HG03066 (cell line): ENCODE measurements around the gene CMTM4.
"Not testable (repeated sequence)": the region's sequence is repeated elsewhere in the genome, so short reads cannot be mapped to it uniquely, and the experiment has no call there.

ENCODE experiments used
- ATAC-seq: cut with Tn5 transposase; IDR thresholded peaks from one replicate; pipeline ENCODE4 v1.9.1; 2021; ENCODE audit warnings: low read depth; ENCODE audit not compliant: unreplicated experiment

CMTM4 gene

GRCh38 chr16:66599726-66600125 is 96.8 kb downstream of the CMTM4 start:
- no peak for ATAC-seq

- ATAC-seq = no peak
These were observed 98.4 kb downstream of the CMTM4 start for GRCh38 chr16:66598111-66598510.

DNA sequence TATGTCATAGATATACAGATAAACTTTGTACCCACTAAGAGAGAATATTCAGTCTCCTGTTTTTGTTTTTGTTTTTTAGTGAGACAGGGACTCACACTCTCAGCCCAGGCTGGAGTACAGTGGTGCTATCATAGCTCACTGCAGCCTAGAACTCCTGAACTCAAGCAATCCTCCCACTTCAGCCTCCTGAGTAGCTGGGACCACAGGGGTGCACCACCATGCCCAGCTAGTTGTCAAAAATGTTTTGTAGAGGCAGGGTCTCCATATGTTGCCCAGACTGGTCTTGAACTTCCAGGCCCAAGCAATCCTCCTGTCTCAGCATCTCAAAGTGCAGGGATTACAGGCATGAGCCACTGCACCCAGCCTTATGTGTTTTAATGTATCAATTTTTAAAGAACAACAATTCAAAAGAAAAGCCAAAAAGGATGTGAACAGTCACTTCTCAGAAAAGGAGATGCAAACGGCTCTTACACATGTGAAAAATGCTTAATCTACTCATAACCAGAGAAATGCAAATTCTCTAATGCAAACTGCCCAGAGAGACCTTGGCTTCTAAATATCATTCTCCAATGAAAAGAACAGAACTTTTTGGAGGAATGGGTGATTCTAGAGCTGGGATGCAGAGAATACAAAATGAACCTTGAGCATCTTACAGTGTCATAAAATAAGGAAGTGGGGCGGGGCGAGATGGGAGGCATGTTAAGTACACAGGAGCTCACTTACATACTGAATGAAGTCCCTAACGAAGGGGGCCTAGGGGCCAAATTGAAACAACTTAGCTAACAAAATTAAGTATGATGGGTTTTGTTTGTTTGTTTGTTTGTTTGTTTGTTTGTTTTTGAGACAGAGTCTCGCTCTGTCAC is 99.3 kb downstream of the CMTM4 start:
- ATAC-seq = no peak

- not testable (repeated sequence) for ATAC-seq
These were observed 100.0 kb downstream of the CMTM4 start for GRCh38 chr16:66596559-66596958.

GRCh38 chr16:66594739-66595138 is 101.8 kb downstream of the CMTM4 start:
- no peak for ATAC-seq

GRCh38 chr16:66592814-66593213 is 103.7 kb downstream of the CMTM4 start:
- ATAC-seq = no peak

DNA sequence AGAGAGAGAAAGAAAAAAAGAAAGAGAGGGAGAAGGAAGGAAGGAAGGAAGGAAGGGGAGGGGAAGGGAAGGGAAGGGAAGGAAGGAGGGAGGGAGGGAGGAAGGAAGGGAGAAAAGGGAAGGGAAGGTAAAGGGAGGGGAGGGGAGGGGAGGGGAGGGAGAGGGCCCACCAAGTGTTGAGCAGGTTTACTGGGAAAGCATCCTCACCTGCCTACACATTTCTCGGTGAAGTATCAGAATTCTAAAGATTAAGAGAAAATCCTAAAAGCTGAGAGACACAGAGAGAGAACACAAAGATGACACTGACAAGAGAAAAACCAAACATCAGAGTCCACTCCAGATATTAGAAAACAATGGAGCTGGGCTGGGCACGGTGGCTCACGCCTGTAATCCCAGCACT is 104.3 kb downstream of the CMTM4 start:
- no peak for ATAC-seq

DNA sequence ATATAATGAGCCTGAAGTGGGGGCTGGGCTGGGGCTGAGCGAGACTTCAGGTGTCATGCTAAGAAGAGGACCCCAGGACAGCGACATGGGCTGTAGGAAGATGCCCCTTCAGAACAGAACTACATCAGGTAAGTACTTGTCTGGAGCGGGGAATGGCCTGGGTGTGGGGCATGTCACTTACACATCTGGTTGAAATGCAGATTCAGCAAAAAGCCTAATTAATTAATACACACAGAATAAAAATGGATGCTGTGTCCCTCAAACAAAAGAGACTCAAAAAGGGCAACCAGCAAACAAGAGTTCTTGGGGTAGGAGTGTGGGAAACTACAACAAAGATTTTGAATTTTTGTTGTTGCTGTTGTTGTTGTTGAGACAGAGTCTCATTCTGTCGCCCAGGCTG is 105.5 kb downstream of the CMTM4 start:
- no peak for ATAC-seq

DNA sequence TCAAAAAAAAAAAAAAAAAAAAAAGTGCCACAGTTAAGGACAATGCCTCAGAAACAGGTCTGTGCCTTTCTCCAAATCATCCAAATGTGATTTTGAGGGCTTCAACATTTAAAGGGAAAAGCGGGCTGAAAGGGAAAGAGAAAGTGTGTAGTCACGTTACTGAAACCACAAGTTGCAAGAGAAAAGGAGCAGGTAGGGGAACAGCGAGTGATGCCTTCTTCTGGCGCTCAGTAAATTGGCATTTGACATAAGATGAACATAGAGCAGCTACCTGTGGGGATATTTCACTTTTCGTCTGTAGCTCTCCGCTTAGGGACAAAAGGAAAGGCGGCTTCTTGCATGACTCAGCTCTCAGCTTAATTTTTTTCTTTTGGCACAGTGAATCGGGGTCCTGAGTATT is 106.2 kb downstream of the CMTM4 start:
- ATAC-seq = no peak

DNA sequence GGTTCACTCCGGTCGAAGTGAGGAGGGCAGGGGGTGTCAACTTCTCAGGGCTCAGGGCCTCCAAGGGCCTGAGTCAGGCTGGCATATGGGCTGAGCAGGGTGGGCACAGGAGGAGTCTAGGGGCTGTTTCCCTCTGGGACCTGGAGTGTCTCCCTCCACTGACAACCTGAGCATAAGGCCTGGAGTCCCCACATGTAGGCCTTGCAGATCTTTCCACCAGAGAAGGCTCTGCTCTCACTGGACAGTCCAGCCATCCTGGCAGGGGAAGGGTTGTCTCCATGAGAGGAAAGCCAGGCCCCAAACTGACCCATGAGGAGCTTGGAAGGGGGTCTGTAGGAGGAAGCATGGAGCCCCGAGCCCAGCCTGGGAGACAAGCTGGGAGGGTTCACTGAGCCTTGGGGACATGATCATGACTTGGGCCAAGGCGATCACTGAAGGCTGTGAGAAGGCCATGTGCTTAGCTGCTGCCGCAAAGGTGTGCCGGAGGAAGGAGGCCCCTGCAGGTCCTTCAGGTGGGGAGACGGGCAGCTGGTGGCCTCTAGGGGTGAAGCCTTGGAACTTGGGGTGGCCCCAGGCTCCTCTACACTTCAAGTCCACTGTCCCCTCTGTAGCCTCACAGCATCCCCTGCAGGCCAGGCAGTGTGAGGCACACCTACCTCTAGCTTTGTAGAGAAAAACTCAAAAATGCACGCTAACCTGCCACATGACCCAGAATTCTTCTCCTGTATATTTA is 107.4 kb downstream of the CMTM4 start:
- no peak for ATAC-seq

GRCh38 chr16:66587881-66588600 is 108.5 kb downstream of the CMTM4 start:
- ATAC-seq = no peak

DNA sequence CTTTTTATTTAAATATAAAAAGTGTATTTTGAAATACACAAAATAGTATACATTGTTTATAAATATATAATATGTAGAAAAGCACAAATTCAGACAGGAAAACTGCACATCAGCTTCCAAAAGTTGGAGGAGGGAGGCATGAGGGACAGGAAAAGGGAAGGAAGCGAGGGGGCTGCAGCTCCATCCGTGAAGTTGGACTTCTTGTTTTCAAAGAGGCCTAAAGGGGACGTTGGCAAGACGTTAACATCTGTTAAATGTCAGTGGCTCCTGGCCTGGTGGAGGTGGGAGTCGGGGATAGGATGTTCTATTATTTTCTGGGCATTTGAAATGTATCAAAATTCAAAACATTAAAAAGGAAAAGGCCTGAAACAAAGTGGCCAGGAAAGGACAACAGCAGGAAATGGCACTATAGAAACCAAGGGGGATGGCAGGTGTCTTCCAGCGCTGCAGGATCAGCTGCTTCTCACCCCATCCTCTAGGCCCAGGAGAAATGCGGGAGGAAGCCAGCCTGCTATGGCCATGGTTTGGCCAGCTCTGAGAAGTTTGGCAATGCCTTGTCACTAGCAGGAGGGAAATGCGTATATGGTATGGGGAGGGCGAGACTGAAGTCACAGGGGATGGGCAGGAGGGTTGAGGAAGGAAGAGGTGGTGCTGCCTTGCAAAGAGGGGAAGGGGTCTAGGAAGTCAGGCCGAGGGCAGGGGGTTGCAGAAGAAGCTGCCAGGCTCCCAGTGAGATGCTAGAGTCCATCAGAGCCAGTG is 110.9 kb downstream of the CMTM4 start:
- no peak for ATAC-seq

- ATAC-seq = no peak
These were observed 115.1 kb downstream of the CMTM4 start for GRCh38 chr16:66581246-66581952.

GRCh38 chr16:66580605-66581209 is 115.8 kb downstream of the CMTM4 start:
- ATAC-seq = no peak

DNA sequence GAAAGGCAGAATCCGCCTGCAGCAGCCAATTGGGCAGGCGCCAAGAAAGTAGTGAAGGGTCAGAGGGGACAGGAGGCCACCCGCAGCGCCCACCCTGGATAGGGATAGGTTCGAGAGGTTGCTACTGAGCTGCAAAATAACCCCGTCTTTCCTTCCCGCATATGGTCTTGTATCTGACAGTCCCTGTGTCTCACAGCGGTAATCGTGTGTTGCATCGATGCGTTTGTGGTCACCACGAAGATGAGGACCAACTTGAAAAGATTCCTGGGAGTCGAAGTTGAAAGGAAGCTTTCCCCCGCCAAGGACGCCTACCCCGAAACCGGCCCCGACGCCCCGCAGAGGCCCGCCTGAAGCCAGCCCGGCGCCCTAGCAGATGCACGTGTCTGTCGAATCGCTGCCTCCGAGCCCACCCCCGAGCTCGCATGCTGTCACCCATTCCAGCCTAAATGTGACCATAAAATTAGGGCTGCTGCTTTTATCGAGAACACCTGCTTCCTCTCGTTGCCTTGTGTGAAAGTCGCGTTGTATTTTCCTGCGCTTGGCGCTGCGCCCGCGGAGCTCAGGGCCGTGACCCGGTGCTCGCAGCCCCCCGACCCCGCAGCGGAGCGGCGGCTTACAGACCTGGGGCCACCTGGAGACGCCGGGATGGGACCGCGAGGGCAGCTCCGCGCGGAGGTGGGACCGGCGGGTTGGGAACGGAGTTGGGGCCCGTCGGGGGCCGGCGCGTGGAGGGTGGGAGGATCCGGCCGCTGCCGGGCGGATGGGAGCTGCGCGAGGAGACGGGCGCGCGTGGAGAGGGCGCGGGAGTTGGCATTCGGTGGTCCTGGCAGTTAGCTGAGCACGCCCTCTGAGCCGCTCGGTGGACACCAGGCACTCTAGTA is 117.7 kb downstream of the CMTM4 start, which contains the start of gene CMTM2:
Gene CMTM2, plus strand, starts transcription at position 813 of the 881 bp plus-strand sequence. CDS start 145 bp downstream, outside the sequence.
- ATAC-seq = no peak

GRCh38 chr16:66576296-66576695 is 120.2 kb downstream of the CMTM4 start:
- ATAC-seq = no peak

GRCh38 chr16:66575060-66575459 is 121.5 kb downstream of the CMTM4 start:
- ATAC-seq = no peak

DNA sequence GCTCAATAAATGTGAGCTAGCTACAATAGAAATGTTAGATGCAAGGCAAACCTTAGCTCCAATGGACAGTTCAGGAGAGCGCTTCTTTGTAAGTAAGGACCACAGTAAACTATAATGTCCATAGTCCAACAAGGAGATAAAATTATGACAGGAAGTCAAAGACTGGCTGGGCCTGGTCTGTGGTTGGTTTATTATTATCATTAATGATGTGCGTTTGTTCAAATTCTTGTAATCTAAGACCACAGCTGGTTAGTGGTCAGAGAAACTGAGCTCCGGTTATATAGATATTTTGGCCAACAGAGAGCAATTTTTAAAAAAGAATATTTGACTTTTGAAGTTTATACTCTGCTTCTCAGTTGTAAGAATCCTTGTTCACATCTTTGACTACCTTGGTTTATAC is 122.0 kb downstream of the CMTM4 start:
- ATAC-seq = no peak
